A673 (cell line): Measurements from ENCODE around the gene MYOZ2. TPM values are rescaled to one million over a fixed set of nuclear protein-coding genes. Genes with fewer than 3 reads are reported as not detected.

Experiments used
- BruUV-seq: library from RNA; stranded (reverse); fragments of 400-500 nt; replicated peaks from 2 replicates; lab custom pipeline; 2021; lab: Mats Ljungman, UMichigan
- CTCF ChIA-PET: fragments of 300-600 bp; sonication (Branson Sonifier 250); formaldehyde crosslinking; loops from one replicate; lab custom pipeline; 2022; ENCODE audit warnings: antibody characterized with exemption; lab: Charles Lee
- POLR2A ChIA-PET: fragments of 300-600 bp; sonication (Branson Sonifier 250); formaldehyde crosslinking; loops from one replicate; lab custom pipeline; 2022; ENCODE audit warnings: antibody characterized with exemption; ENCODE audit not compliant: low non-redundant PET; lab: Charles Lee
- DNase-seq: peaks from one replicate; pipeline ENCODE4 v3.0.0-alpha.2; 2015; ENCODE audit warnings: low spot score
- H3K27ac ChIP-seq: fragments of 200-600 bp; sonication (generic); 2 replicates; pipeline ENCODE4 v1.5.1; 2016; ENCODE audit warnings: mixed run types, low read depth, mild to moderate bottlenecking, mixed read lengths, antibody characterized with exemption, low read length; ENCODE audit not compliant: poor library complexity, severe bottlenecking
- H3K27me3 ChIP-seq: fragments of 200-600 bp; sonication (generic); replicated peaks from 2 replicates; pipeline ENCODE4 v1.6.1; 2017; ENCODE audit warnings: mixed run types, low read depth, mild to moderate bottlenecking, mixed read lengths, antibody characterized with exemption, low read length; ENCODE audit not compliant: insufficient read depth, poor library complexity
- H3K36me3 ChIP-seq: fragments of 200-600 bp; sonication (generic); 2 replicates; pipeline ENCODE4 v1.6.1; 2016; ENCODE audit warnings: mixed run types, mild to moderate bottlenecking, mixed read lengths, antibody characterized with exemption, low read length; ENCODE audit not compliant: insufficient read depth, poor library complexity, severe bottlenecking
- H3K4me1 ChIP-seq: fragments of 200-600 bp; sonication (generic); 2 replicates; pipeline ENCODE4 v1.6.1; 2017; ENCODE audit warnings: mixed run types, mild to moderate bottlenecking, mixed read lengths, antibody characterized with exemption, low read length; ENCODE audit not compliant: insufficient read depth, poor library complexity, severe bottlenecking
- H3K4me3 ChIP-seq: fragments of 200-600 bp; sonication (generic); 2 replicates; pipeline ENCODE4 v1.5.1; 2016; ENCODE audit warnings: low read depth, mixed run types, mild to moderate bottlenecking, mixed read lengths, low read length; ENCODE audit not compliant: poor library complexity, severe bottlenecking
- H3K9me3 ChIP-seq: fragments of 200-600 bp; sonication (generic); 2 replicates; pipeline ENCODE4 v1.6.1; 2016; ENCODE audit warnings: mixed run types, low read depth, mild to moderate bottlenecking, mixed read lengths, antibody characterized with exemption, low read length; ENCODE audit not compliant: poor library complexity, severe bottlenecking
- CTCF ChIP-seq: fragments of 300-800, 200-600 bp; sonication (generic); conservative IDR thresholded peaks from 2 replicates; pipeline ENCODE4 v1.5.1; 2017; ENCODE audit warnings: low read depth, mild to moderate bottlenecking, antibody characterized with exemption, low read length, moderate library complexity, mixed read lengths
- EZH2 ChIP-seq: fragments of 200-600 bp; sonication (generic); IDR thresholded peaks from 2 replicates; pipeline ENCODE4 v1.6.1; 2017; ENCODE audit warnings: borderline replicate concordance, low read depth, mild to moderate bottlenecking, mixed read lengths, antibody characterized with exemption, low read length; ENCODE audit not compliant: poor library complexity, severe bottlenecking
- intact Hi-C: fragments of 100-400 bp; cut with micrococcal nuclease; formaldehyde crosslinking; loops from one replicate; pipeline ENCODE4 v1.10.0; 2022; ENCODE audit not compliant: unreplicated experiment
- total RNA-seq: library from RNA; stranded (reverse); gene quantifications from 2 replicates; pipeline ENCODE4 v1.2.3, GENCODE V29; 2021

MYOZ2 gene
- total RNA-seq, 1 experiment from 2014 or later = not detected

- Histone ChIP-seq H3K27me3 (no peaks in the 10 kb centered on the region), H3K4me1 (peaks cover 7% of the 10 kb centered on the region), H3K9me3 (no peaks in the 10 kb centered on the region), H3K36me3 (no peaks in the 10 kb centered on the region), H3K27ac (no peak overlapping the region), H3K4me3 (no peak overlapping the region)
- POLR2A ChIA-PET = no interaction called here
- no peak for DNase-seq
- BruUV-seq = no TSS peak
- intact Hi-C loops = no loop called here
- TF ChIP-seq CTCF (no peak), EZH2 (no peak)
- CTCF ChIA-PET = no interaction called here
Observed at GRCh38 chr4:119206178-119206577, 70.5 kb downstream of the MYOZ2 start.

DNA sequence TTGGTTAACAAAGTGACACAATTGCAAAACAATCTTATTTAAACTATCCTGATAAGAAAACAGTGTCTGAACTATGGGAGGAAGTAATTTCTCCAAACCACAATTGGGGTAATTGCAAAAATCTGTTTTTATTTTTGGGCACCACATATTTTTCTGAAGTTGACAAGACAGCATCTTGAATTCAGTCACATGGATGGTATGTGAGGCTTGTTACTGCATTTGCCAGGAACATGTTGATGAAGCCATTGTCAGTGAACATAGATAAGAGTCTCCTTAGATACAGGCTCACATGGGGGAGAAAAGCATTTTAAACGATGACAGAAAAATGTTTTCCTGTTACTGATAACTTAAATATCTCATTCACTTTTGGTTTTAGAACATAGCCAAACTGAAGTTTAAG lies 71.4 kb downstream of the MYOZ2 start:
- no peaks in the 10 kb centered on the region for H3K9me3 ChIP-seq
- ChIA-PET POLR2A (no interaction called here), CTCF (no interaction called here)
- no peaks in the 10 kb centered on the region for H3K36me3 ChIP-seq
- TF ChIP-seq EZH2 (no peak), CTCF (no peak)
- DNase-seq = no peak
- H3K27me3 ChIP-seq = no peaks in the 10 kb centered on the region
- no TSS peak for BruUV-seq
- H3K4me1 ChIP-seq = peaks cover 7% of the 10 kb centered on the region
- H3K27ac ChIP-seq = no peak overlapping the region
- H3K4me3 ChIP-seq = no peak overlapping the region
- intact Hi-C loops = no loop called here

- Histone ChIP-seq H3K4me1 (peaks cover 12% of the 10 kb centered on the region), H3K27me3 (no peaks in the 10 kb centered on the region), H3K36me3 (no peaks in the 10 kb centered on the region), H3K4me3 (no peak overlapping the region), H3K9me3 (no peaks in the 10 kb centered on the region), H3K27ac (no peak overlapping the region)
- ChIA-PET CTCF (no interaction called here), POLR2A (no interaction called here)
- DNase-seq = peak; percentile 62
- intact Hi-C loops = no loop called here
- TF ChIP-seq EZH2 (no peak), CTCF (no peak)
- BruUV-seq = no TSS peak
Observed at GRCh38 chr4:119209077-119209476, 73.4 kb downstream of the MYOZ2 start.
